HepG2 (cell line): ENCODE measurements around the gene DRC3. TPM values are rescaled to one million over a fixed set of nuclear protein-coding genes. Genes with fewer than 3 reads are reported as not detected.

Source experiments
- ATAC-seq: fragments of 200-7000 bp; cut with Tn5 transposase; 3 replicates; pipeline ENCODE4 v1.9.1; 2020; ENCODE audit warnings: mild to moderate bottlenecking, moderate library complexity
- BruUV-seq: library from RNA; stranded (reverse); fragments of 400-500 nt; replicated peaks from 2 replicates; lab custom pipeline; 2021; lab: Mats Ljungman, UMichigan
- CTCF ChIA-PET: fragments of 300-600 bp; formaldehyde crosslinking; extraction: SDS; loops from one replicate; lab custom pipeline; 2021; ENCODE audit warnings: low total read pairs, inconsistent platforms, low intra/inter-chr PET ratio; lab: Yijun Ruan, JAX
- POLR2A ChIA-PET: fragments of 350-600 bp; sonication (Branson Sonifier 250); formaldehyde crosslinking; loops from one replicate; lab custom pipeline; 2020; ENCODE audit warnings: antibody characterized with exemption, inconsistent platforms; lab: Yijun Ruan, JAX
- DNase-seq: peaks from one replicate; pipeline ENCODE4 v3.0.0-alpha.2; 2015; ENCODE audit warnings: low spot score
- FAIRE-seq: peaks from 3 replicates; lab custom pipeline; 2011; peaks lifted over from hg19 to GRCh38; lab: Jason Lieb, UNC
- H2AFZ ChIP-seq: one replicate; pipeline ENCODE4 v1.6.1; 2011; ENCODE audit warnings: low read length, inconsistent platforms
- H3K27ac ChIP-seq: fragments of 300-600 bp; 3 replicates; pipeline ENCODE4 v1.8.0; 2011; ENCODE audit warnings: mixed run types, mild to moderate bottlenecking, mixed read lengths, low read length, inconsistent platforms; ENCODE audit not compliant: insufficient read depth; ENCODE audit errors: extremely low read length
- H3K27me3 ChIP-seq, 2 experiments: fragments of 200-600 bp in 1 of 2; 2 replicates in 1 of 2; 3 replicates in 1 of 2; pipeline versions ENCODE4 v1.6.0 to v1.8.0; 2011; ENCODE audit warnings: low read length in 2 of 2, mild to moderate bottlenecking in 2 of 2, moderate library complexity in 2 of 2, inconsistent platforms in 1 of 2; ENCODE audit not compliant: insufficient read depth in 2 of 2, control insufficient read depth in 1 of 2
- H3K36me3 ChIP-seq, 2 experiments: fragments of 200-600 bp in 1 of 2; replicated peaks in 1 of 2; 2 replicates in 1 of 2; 3 replicates in 1 of 2; pipeline versions ENCODE4 v1.5.1 to v1.8.0; 2011; ENCODE audit warnings: low read length in 2 of 2, inconsistent platforms in 1 of 2; ENCODE audit not compliant: insufficient read depth in 2 of 2, control insufficient read depth in 1 of 2
- H3K4me1 ChIP-seq: 2 replicates; pipeline ENCODE4 v1.5.1; 2012; ENCODE audit warnings: low read length, inconsistent platforms; ENCODE audit not compliant: insufficient read depth
- H3K4me2 ChIP-seq: 2 replicates; pipeline ENCODE4 v1.6.0; 2011; ENCODE audit warnings: low read depth, low read length, inconsistent platforms
- H3K4me3 ChIP-seq, 3 experiments: fragments of 200-600 bp in 1 of 3; sonication (generic), shearing (Covaris generic) in 1 of 3; replicated peaks in 1 of 3; 2 replicates each; pipeline ENCODE4 v1.5.1; 2011 to 2016; ENCODE audit warnings: low read length in 3 of 3, inconsistent platforms in 2 of 3, low read depth in 2 of 3, mild to moderate bottlenecking in 2 of 3, control low read depth in 1 of 3, mixed read lengths in 1 of 3; ENCODE audit not compliant: insufficient read depth in 1 of 3
- H3K79me2 ChIP-seq: one replicate; pipeline ENCODE4 v1.6.1; 2011; ENCODE audit warnings: low read length, inconsistent platforms; ENCODE audit not compliant: insufficient read depth
- H3K9ac ChIP-seq: 2 replicates; pipeline ENCODE4 v1.6.0; 2011; ENCODE audit warnings: mild to moderate bottlenecking, low read depth, low read length, inconsistent platforms; ENCODE audit not compliant: insufficient read depth
- H3K9me3 ChIP-seq: 2 replicates; pipeline ENCODE4 v1.5.1; 2012; ENCODE audit warnings: mild to moderate bottlenecking, low read length
- H4K20me1 ChIP-seq: 2 replicates; pipeline ENCODE4 v1.6.0; 2011; ENCODE audit warnings: inconsistent platforms, mild to moderate bottlenecking, low read length, moderate library complexity; ENCODE audit not compliant: insufficient read depth
- BCL6 ChIP-seq: IDR thresholded peaks from 2 replicates; pipeline ENCODE4 v1.6.1; 2016; ENCODE audit warnings: missing genetic modification reagents, missing compliant biosample characterization
- CENPX ChIP-seq: sonication (generic); formaldehyde crosslinking; IDR thresholded peaks from 2 replicates; pipeline ENCODE4 v1.9.0; 2021; ENCODE audit warnings: mild to moderate bottlenecking, missing genetic modification reagents, moderate library complexity
- ETV5 ChIP-seq: IDR thresholded peaks from 2 replicates; pipeline ENCODE4 v1.6.1; 2018; ENCODE audit warnings: missing biosample characterization, missing genetic modification reagents, inconsistent platforms, borderline replicate concordance
- MEF2D ChIP-seq: sonication (generic); formaldehyde crosslinking; IDR thresholded peaks from 2 replicates; pipeline ENCODE4 v1.5.1; 2020; ENCODE audit warnings: mild to moderate bottlenecking, missing genetic modification reagents
- MEIS1 ChIP-seq: sonication (generic); formaldehyde crosslinking; IDR thresholded peaks from 2 replicates; pipeline ENCODE4 v1.9.0; 2021; ENCODE audit warnings: mild to moderate bottlenecking, missing genetic modification reagents, moderate library complexity, borderline replicate concordance
- MXD4 ChIP-seq: IDR thresholded peaks from 2 replicates; pipeline ENCODE4 v1.6.1; 2016; ENCODE audit warnings: mild to moderate bottlenecking, missing biosample characterization, missing genetic modification reagents
- NCOA1 ChIP-seq: sonication (generic); formaldehyde crosslinking; IDR thresholded peaks from 2 replicates; pipeline ENCODE4 v1.9.0; 2021; ENCODE audit warnings: missing genetic modification reagents
- TGIF2 ChIP-seq: IDR thresholded peaks from 2 replicates; pipeline ENCODE4 v1.6.1; 2016; ENCODE audit warnings: control low read depth, missing compliant biosample characterization
- YY1 ChIP-seq: IDR thresholded peaks from 2 replicates; pipeline ENCODE4 v1.6.1; 2011; ENCODE audit warnings: low read length, low read depth, moderate library complexity, mild to moderate bottlenecking; ENCODE audit not compliant: insufficient read depth, insufficient replicate concordance
- ZNF160 ChIP-seq: sonication (generic); formaldehyde crosslinking; IDR thresholded peaks from 2 replicates; pipeline ENCODE4 v1.8.0; 2022; ENCODE audit warnings: mild to moderate bottlenecking, inconsistent platforms, missing genetic modification reagents
- ZNF275 ChIP-seq: sonication (generic); formaldehyde crosslinking; IDR thresholded peaks from 2 replicates; pipeline ENCODE4 v1.8.0; 2022; ENCODE audit warnings: missing genetic modification reagents, mild to moderate bottlenecking, inconsistent platforms, borderline replicate concordance
- ZNF350 ChIP-seq: sonication (generic); formaldehyde crosslinking; IDR thresholded peaks from 2 replicates; pipeline ENCODE4 v1.4.0; 2020; ENCODE audit warnings: mild to moderate bottlenecking, low read depth, missing genetic modification reagents, borderline replicate concordance
- WGBS: methylation state at CpG from one replicate; pipeline ENCODE4 v1.1.6; 2017; ENCODE audit warnings: low lambda C conversion rate; 5-methylcytosine and 5-hydroxymethylcytosine counted together
- in situ Hi-C: cut with HindIII; loops from 2 replicates; pipeline ENCODE4 v1.10.0; 2017; ENCODE audit warnings: low pct_unique_long_range_greater_than_20kb; ENCODE audit not compliant: extremely low pct_ligation_motif_present
- intact Hi-C: fragments of 100-400 bp; cut with micrococcal nuclease; formaldehyde crosslinking; loops from one replicate; pipeline ENCODE4 v1.10.0; 2022; ENCODE audit not compliant: unreplicated experiment
- polyA plus RNA-seq, 8 experiments: library from polyadenylated mRNA; depleted of rRNA in 3 of 8; stranded (reverse) in 7 of 8; unstranded in 1 of 8; fragments of >200 nt; fragmentation: Illumina TruSeq in 4 of 8; extraction: Trizol in 4 of 8; gene quantifications; 2 replicates each; pipeline versions ENCODE4 v1.2.1 to v1.2.3, GENCODE V29; 2011 to 2016; ENCODE audit warnings: low read depth in 4 of 8, missing spikeins in 1 of 8, mixed read lengths in 1 of 8; ENCODE audit not compliant: insufficient read depth in 1 of 8
- total RNA-seq, 5 experiments: library from RNA; depleted of rRNA; stranded (reverse); fragments of >200 nt; fragmentation: Illumina TruSeq; extraction: Trizol; gene quantifications; 2 replicates each; pipeline ENCODE4 v1.2.3, GENCODE V29; 2016; ENCODE audit warnings: low read depth in 1 of 5
- TF ChIP-seq, protein P1 (sequence below): sonication (generic); formaldehyde crosslinking; IDR thresholded peaks from 2 replicates; pipeline ENCODE4 v1.4.0; 2020; ENCODE audit warnings: missing genetic modification reagents, mild to moderate bottlenecking, borderline replicate concordance

DRC3 gene
- total and polyA plus RNA-seq, 2 of the 13 experiments (the other 11 are each of a cell fraction or from before 2014, with no cell fraction given), result 0.53 to 0.87 TPM

DNA sequence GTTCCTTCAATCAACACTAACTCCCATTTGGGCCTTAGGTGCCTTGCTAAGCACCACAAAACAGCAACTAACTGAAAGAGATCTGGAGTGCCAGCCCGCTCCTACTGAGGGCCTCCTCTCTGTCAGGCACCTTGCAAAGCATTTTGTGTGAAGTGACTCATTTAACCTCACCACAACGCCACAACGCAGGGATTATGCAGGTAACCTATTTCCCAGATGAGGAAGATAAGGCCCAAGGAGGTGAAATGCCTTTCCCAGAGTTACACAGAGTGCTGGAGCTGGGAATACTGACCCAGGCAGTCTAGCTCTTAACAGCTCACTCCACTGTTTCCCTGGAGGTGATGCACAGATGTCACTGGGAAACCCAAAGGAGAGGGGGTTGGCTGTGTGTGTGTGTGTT lies 32.8 kb downstream of the DRC3 start:
- H3K4me1 ChIP-seq, result peaks cover 1% of the 10 kb centered on the region
- H3K4me2 ChIP-seq, result no peak overlapping the region
- ATAC-seq (no peak), FAIRE-seq (no peak), DNase-seq (no peak)
- intact Hi-C loops, result no loop called here
- no peak for TF ChIP-seq TGIF2
- no peak for TF ChIP-seq YY1
- no peak for TF ChIP-seq NCOA1
- TF ChIP-seq BCL6 (CRISPR knock-in tag), result no peak
- TF ChIP-seq CENPX, result no peak
- TF ChIP-seq, protein P1, sequence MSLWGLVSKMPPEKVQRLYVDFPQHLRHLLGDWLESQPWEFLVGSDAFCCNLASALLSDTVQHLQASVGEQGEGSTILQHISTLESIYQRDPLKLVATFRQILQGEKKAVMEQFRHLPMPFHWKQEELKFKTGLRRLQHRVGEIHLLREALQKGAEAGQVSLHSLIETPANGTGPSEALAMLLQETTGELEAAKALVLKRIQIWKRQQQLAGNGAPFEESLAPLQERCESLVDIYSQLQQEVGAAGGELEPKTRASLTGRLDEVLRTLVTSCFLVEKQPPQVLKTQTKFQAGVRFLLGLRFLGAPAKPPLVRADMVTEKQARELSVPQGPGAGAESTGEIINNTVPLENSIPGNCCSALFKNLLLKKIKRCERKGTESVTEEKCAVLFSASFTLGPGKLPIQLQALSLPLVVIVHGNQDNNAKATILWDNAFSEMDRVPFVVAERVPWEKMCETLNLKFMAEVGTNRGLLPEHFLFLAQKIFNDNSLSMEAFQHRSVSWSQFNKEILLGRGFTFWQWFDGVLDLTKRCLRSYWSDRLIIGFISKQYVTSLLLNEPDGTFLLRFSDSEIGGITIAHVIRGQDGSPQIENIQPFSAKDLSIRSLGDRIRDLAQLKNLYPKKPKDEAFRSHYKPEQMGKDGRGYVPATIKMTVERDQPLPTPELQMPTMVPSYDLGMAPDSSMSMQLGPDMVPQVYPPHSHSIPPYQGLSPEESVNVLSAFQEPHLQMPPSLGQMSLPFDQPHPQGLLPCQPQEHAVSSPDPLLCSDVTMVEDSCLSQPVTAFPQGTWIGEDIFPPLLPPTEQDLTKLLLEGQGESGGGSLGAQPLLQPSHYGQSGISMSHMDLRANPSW (CRISPR knock-in tag), result no peak
- TF ChIP-seq MEIS1 (CRISPR knock-in tag), result no peak
- TF ChIP-seq ZNF350 (CRISPR knock-in tag), result no peak
- no peak for TF ChIP-seq MEF2D (CRISPR knock-in tag)
- TF ChIP-seq ZNF275, result no peak
- no peak for TF ChIP-seq ETV5 (CRISPR knock-in tag)
- no peak for TF ChIP-seq ZNF160 (CRISPR knock-in tag)
- TF ChIP-seq MXD4 (CRISPR knock-in tag), result no peak
- WGBS, result 86% methylated on average over 3 of the region's 3 CpGs
- no peaks in the 10 kb centered on the region for H3K27me3 ChIP-seq
- H4K20me1 ChIP-seq, result no peaks in the 10 kb centered on the region
- no TSS peak for BruUV-seq
- in situ Hi-C loops, result loop anchor here (25.0 kb wide), 1 partner anchor 107 kb away; the partner anchor contains the start of gene MYO15A
- H3K4me3 ChIP-seq, result no peak overlapping the region
- no peaks in the 10 kb centered on the region for H3K79me2 ChIP-seq
- no peaks in the 10 kb centered on the region for H3K9me3 ChIP-seq
- H3K27ac ChIP-seq, result no peak overlapping the region
- ChIA-PET CTCF (no interaction called here), POLR2A (no interaction called here)
- H3K9ac ChIP-seq, result no peak overlapping the region
- H3K36me3 ChIP-seq, result no peaks in the 10 kb centered on the region; a peak in 1 of 5 replicates
- no peak overlapping the region for H2AFZ ChIP-seq
